SK-N-SH (cell line): ENCODE results near the gene PPP2R5C. TPM values are rescaled to one million over a fixed set of nuclear protein-coding genes. Genes with fewer than 3 reads are reported as not detected.
A peak's percentile ranks its signal among the peaks of the same experiment; 100 is the strongest.

Experiments used
- CTCF ChIA-PET: fragments of 300-600, 350-600 bp; formaldehyde crosslinking; extraction: SDS; loops from one replicate; lab custom pipeline; 2021; lab: Yijun Ruan, JAX
- POLR2A ChIA-PET: fragments of 350-600 bp; sonication (Branson Sonifier 250); formaldehyde crosslinking; extraction: SDS; loops from one replicate; lab custom pipeline; 2020; ENCODE audit warnings: antibody characterized with exemption, inconsistent platforms; lab: Yijun Ruan, JAX
- DNase-seq: peaks from one replicate; pipeline ENCODE4 v3.0.0; 2012
- H2AFZ ChIP-seq: fragments of 200-600 bp; sonication (generic); 2 replicates; pipeline ENCODE4 v1.8.1; 2016; ENCODE audit warnings: antibody characterized with exemption, mild to moderate bottlenecking, low read depth
- H3F3A ChIP-seq: fragments of 200-600 bp; sonication (generic); replicated peaks from 2 replicates; pipeline ENCODE3; 2016; ENCODE audit warnings: antibody characterized with exemption, mild to moderate bottlenecking; ENCODE audit not compliant: insufficient read depth
- H3K27ac ChIP-seq, 2 experiments: fragments of 200-500 bp in 1 of 2; fragments of 200-600 bp in 1 of 2; sonication (Bioruptor generic) in 1 of 2; sonication (generic), shearing (Covaris generic) in 1 of 2; 2 replicates each; pipeline versions ENCODE4 v1.5.1 to v1.6.1; 2014 to 2016; ENCODE audit warnings: low read depth in 2 of 2, inconsistent platforms in 1 of 2, low read length in 1 of 2, mild to moderate bottlenecking in 1 of 2, mixed read lengths in 1 of 2
- H3K27me3 ChIP-seq: fragments of 200-600 bp; sonication (generic), shearing (Covaris generic); 2 replicates; pipeline ENCODE4 v1.6.1; 2016; ENCODE audit warnings: mixed run types; ENCODE audit not compliant: insufficient read depth
- H3K36me3 ChIP-seq, 2 experiments: fragments of 200-500 bp in 1 of 2; fragments of 200-600 bp in 1 of 2; sonication (Bioruptor generic) in 1 of 2; sonication (generic) in 1 of 2; replicated peaks in 1 of 2; 2 replicates each; pipeline versions ENCODE3 to v1.5.1; 2014 to 2016; ENCODE audit warnings: low read length in 1 of 2, mild to moderate bottlenecking in 1 of 2; ENCODE audit not compliant: insufficient read depth in 2 of 2, control insufficient read depth in 1 of 2
- H3K4me1 ChIP-seq, 2 experiments: fragments of 200-500 bp in 1 of 2; fragments of 200-600 bp in 1 of 2; sonication (Bioruptor generic) in 1 of 2; sonication (generic), shearing (Covaris generic) in 1 of 2; 2 replicates each; pipeline versions ENCODE4 v1.5.1 to v1.6.1; 2014 to 2016; ENCODE audit warnings: low read depth in 1 of 2, low read length in 1 of 2, mixed run types in 1 of 2; ENCODE audit not compliant: insufficient read depth in 2 of 2, control insufficient read depth in 1 of 2
- H3K4me2 ChIP-seq: fragments of 200-600 bp; sonication (generic), shearing (Covaris generic); 2 replicates; pipeline ENCODE4 v1.6.1; 2017; ENCODE audit warnings: mixed run types
- H3K4me3 ChIP-seq, 2 experiments: fragments of 200-500 bp in 1 of 2; fragments of 200-600 bp in 1 of 2; sonication (Bioruptor generic) in 1 of 2; sonication (generic), shearing (Covaris generic) in 1 of 2; 2 replicates each; pipeline versions ENCODE4 v1.5.1 to v1.8.1; 2014 to 2016; ENCODE audit warnings: low read depth in 2 of 2, inconsistent platforms in 1 of 2, low read length in 1 of 2, mild to moderate bottlenecking in 1 of 2, mixed read lengths in 1 of 2, moderate library complexity in 1 of 2
- H3K79me2 ChIP-seq: fragments of 200-600 bp; sonication (generic); 2 replicates; pipeline ENCODE4 v1.8.1; 2017; ENCODE audit warnings: mild to moderate bottlenecking; ENCODE audit not compliant: insufficient read depth
- H3K9ac ChIP-seq: fragments of 200-600 bp; sonication (generic); 2 replicates; pipeline ENCODE4 v1.6.1; 2017; ENCODE audit warnings: mixed run types
- H3K9me2 ChIP-seq: fragments of 200-600 bp; sonication (generic); 2 replicates; pipeline ENCODE4 v1.6.1; 2017; ENCODE audit warnings: mixed run types
- H3K9me3 ChIP-seq: fragments of 200-600 bp; sonication (generic); 2 replicates; pipeline ENCODE4 v1.6.1; 2017; ENCODE audit warnings: mixed run types, mild to moderate bottlenecking, moderate library complexity
- H4K20me1 ChIP-seq: fragments of 200-600 bp; sonication (generic); 2 replicates; pipeline ENCODE4 v1.6.1; 2017; ENCODE audit warnings: mild to moderate bottlenecking, mixed run types; ENCODE audit not compliant: insufficient read depth
- CHD2 ChIP-seq: fragments of 150-350 bp; IDR thresholded peaks from 2 replicates; pipeline ENCODE4 v1.6.1; 2018; ENCODE audit warnings: low read length; ENCODE audit not compliant: partially characterized antibody
- CTCF ChIP-seq: fragments of 200-600 bp; sonication (generic); IDR thresholded peaks from 2 replicates; pipeline ENCODE4 v1.6.1; 2017; ENCODE audit warnings: antibody characterized with exemption, mild to moderate bottlenecking, moderate library complexity
- EP300 ChIP-seq, 2 experiments: IDR thresholded peaks; 2 replicates each; pipeline versions ENCODE4 v1.4.0 to v1.6.1; 2012; ENCODE audit warnings: borderline replicate concordance in 1 of 2, low read depth in 1 of 2, low read length in 1 of 2
- GABPA ChIP-seq: IDR thresholded peaks from 2 replicates; pipeline ENCODE4 v1.4.0; 2012; ENCODE audit warnings: low read depth, mild to moderate bottlenecking
- JUND ChIP-seq: IDR thresholded peaks from 2 replicates; pipeline ENCODE4 v1.4.0; 2012
- MXI1 ChIP-seq: IDR thresholded peaks from 2 replicates; pipeline ENCODE4 v1.6.1; 2012; ENCODE audit warnings: mild to moderate bottlenecking, low read depth, low read length, improper control_type of control experiment
- NFIC ChIP-seq: IDR thresholded peaks from 2 replicates; pipeline ENCODE4 v1.4.0; 2012; ENCODE audit warnings: borderline replicate concordance
- PBX3 ChIP-seq: IDR thresholded peaks from 2 replicates; pipeline ENCODE4; 2012
- RAD21 ChIP-seq: IDR thresholded peaks from 2 replicates; pipeline ENCODE4 v1.6.1; 2012; ENCODE audit warnings: mild to moderate bottlenecking, low read length
- RXRA ChIP-seq: IDR thresholded peaks from 2 replicates; pipeline ENCODE4 v1.4.0; 2012; ENCODE audit warnings: low read depth, mild to moderate bottlenecking, borderline replicate concordance
- SIN3A ChIP-seq: IDR thresholded peaks from 2 replicates; pipeline ENCODE4 v1.6.1; 2012; ENCODE audit warnings: low read depth, mild to moderate bottlenecking, low read length, moderate library complexity, borderline replicate concordance
- SMC3 ChIP-seq: IDR thresholded peaks from 2 replicates; pipeline ENCODE4 v1.6.1; 2012; ENCODE audit warnings: low read depth, low read length, improper control_type of control experiment
- USF2 ChIP-seq: fragments of 150-350 bp; IDR thresholded peaks from 2 replicates; pipeline ENCODE4 v1.6.1; 2017; ENCODE audit warnings: antibody characterized with exemption, low read length, low read depth, borderline replicate concordance
- WGBS: methylation state at CpG from one replicate; pipeline ENCODE4 v1.1.6; 2017; ENCODE audit warnings: low lambda C conversion rate; 5-methylcytosine and 5-hydroxymethylcytosine counted together
- polyA plus RNA-seq, 3 experiments: library from polyadenylated mRNA; depleted of rRNA; stranded (reverse); fragments of >200 nt; gene quantifications; 2 replicates each; pipeline ENCODE4 v1.2.3, GENCODE V29; 2012

PPP2R5C gene
- polyA plus RNA-seq, 1 of the 3 experiments (the other 2 are of a cell fraction): 43.7 TPM

- no peak for TF ChIP-seq PBX3
- TF ChIP-seq CHD2: no peak
Measured at GRCh38 chr14:101888182-101888581, 126.7 kb downstream of the PPP2R5C start (continued).

GRCh38 chr14:101889366-101889765, 127.9 kb downstream of the PPP2R5C start:
- Histone ChIP-seq H3K9me2 (no peaks in the 10 kb centered on the region), H3K36me3 (peaks cover 32 to 57% of the 10 kb centered on the region in 2 experiments), H4K20me1 (no peaks in the 10 kb centered on the region), H3K4me3 (no peak overlapping the region), H3K27me3 (no peaks in the 10 kb centered on the region), H2AFZ (no peak overlapping the region), H3K27ac (peak overlapping the region in 1 of 2 experiments; percentile 30; a peak in 1 of 4 replicates), H3K4me1 (peaks cover 0 to 13% of the 10 kb centered on the region in 2 experiments; a peak in 1 of 4 replicates), H3F3A (no peaks in the 10 kb centered on the region), H3K9me3 (no peaks in the 10 kb centered on the region), H3K4me2 (no peak overlapping the region), H3K79me2 (no peaks in the 10 kb centered on the region; the same call in 1 of the 2 replicates), H3K9ac (no peak overlapping the region)
- TF ChIP-seq SMC3 (no peak), RXRA (no peak), EP300 (IDR thresholded peaks at IDR 0.05; ENCODE audit: borderline replicate concordance in 1 of 2, low read depth in 1 of 2, low read length in 1 of 2) (no peak), GABPA (no peak), SIN3A (no peak), RAD21 (no peak), NFIC (no peak)
- WGBS: 92% methylated on average over 10 of the region's 10 CpGs
- ChIA-PET POLR2A (no interaction called here), CTCF (interaction anchor here (0.6 to 3.8 kb wide), 4 partner anchors 11 to 118 kb away, joined by 3 to 27 read pairs (median 11); no protein-coding TSS in a partner anchor)
- DNase-seq: no peak

GRCh38 chr14:101889898-101890297, 128.4 kb downstream of the PPP2R5C start:
- peaks cover 32 to 58% of the 10 kb centered on the region in 2 experiments for H3K36me3 ChIP-seq
- CTCF ChIA-PET: interaction anchor here (0.6 to 3.8 kb wide), 4 partner anchors 10 to 119 kb away, joined by 3 to 27 read pairs (median 6); no protein-coding TSS in a partner anchor
- DNase-seq: no peak

More at GRCh38 chr14:101889898-101890297, 128.4 kb downstream of the PPP2R5C start:
- Histone ChIP-seq H4K20me1 (no peaks in the 10 kb centered on the region), H3K4me3 (no peak overlapping the region), H3K9ac (no peak overlapping the region), H3K9me3 (no peaks in the 10 kb centered on the region), H3K79me2 (no peaks in the 10 kb centered on the region; the same call in 1 of the 2 replicates), H3K4me1 (peaks cover 0 to 13% of the 10 kb centered on the region in 2 experiments; a peak in 1 of 4 replicates), H3K27ac (peak overlapping the region in 1 of 2 experiments; percentile 3; a peak in 1 of 4 replicates), H3F3A (no peaks in the 10 kb centered on the region), H3K27me3 (no peaks in the 10 kb centered on the region), H3K9me2 (no peaks in the 10 kb centered on the region), H2AFZ (no peak overlapping the region), H3K4me2 (no peak overlapping the region)
- POLR2A ChIA-PET: no interaction called here
- TF ChIP-seq NFIC (no peak), RAD21 (peak; percentile 64), SMC3 (peak; percentile 42; the same call in 1 of the 2 replicates), GABPA (no peak), USF2 (no peak), JUND (no peak), CTCF (peak; percentile 22; the same call in 1 of the 2 replicates), MXI1 (no peak)
- 92% methylated on average over 7 of the region's 7 CpGs for WGBS
